Sigmoid colon (tissue), 4 donors: ENCODE measurements around the gene KAT5.

Source experiments
- CTCF ChIP-seq, 4 experiments: fragments of 450-650 bp in 3 of 4; fragments of 200-600 bp in 1 of 4; IDR thresholded peaks; one replicate each; pipeline ENCODE4 v1.5.1; 2016 to 2019; ENCODE audit warnings: antibody characterized with exemption in 4 of 4, mild to moderate bottlenecking in 3 of 4, moderate library complexity in 2 of 4
- EP300 ChIP-seq, 4 donors: sonication (generic); formaldehyde crosslinking; IDR thresholded peaks; one replicate each; pipeline ENCODE4 v1.6.1; 2017; ENCODE audit warnings: antibody characterized with exemption in 4 of 4
- POLR2AphosphoS5 ChIP-seq, 4 donors: sonication (generic); formaldehyde crosslinking; IDR thresholded peaks; one replicate each; pipeline ENCODE4 v1.6.1; 2017; ENCODE audit warnings: antibody characterized with exemption in 4 of 4

GRCh38 chr11:65698205-65698604 lies 13.8 kb upstream of the KAT5 start:
- TF ChIP-seq CTCF (IDR thresholded peaks at IDR 0.05) (no peak), POLR2AphosphoS5 (IDR thresholded peaks at IDR 0.05) (no peak), EP300 (IDR thresholded peaks at IDR 0.05) (no peak)
